Adrenal gland (tissue), 5 donors: Measurements from ENCODE around the gene FGF14.

Experiments
- POLR2A ChIP-seq, 2 donors: fragments of 450-650 bp; IDR thresholded peaks; one replicate each; pipeline ENCODE4 v1.6.1; 2017; ENCODE audit warnings: antibody characterized with exemption in 2 of 2, mild to moderate bottlenecking in 2 of 2, moderate library complexity in 1 of 2
- TF ChIP-seq, protein P1 (sequence below), 6 experiments: fragments of 450-650 bp in 4 of 6; fragments of 200-600 bp in 2 of 6; sonication (generic) in 1 of 6; IDR thresholded peaks; 1 replicate in 5 of 6; 2 replicates in 1 of 6; pipeline versions ENCODE4 v1.5.1 to v1.8.0; 2016 to 2021; ENCODE audit warnings: antibody characterized with exemption in 6 of 6, mild to moderate bottlenecking in 2 of 6, moderate library complexity in 1 of 6
- donor health status: DM: no; HTN: no; CAD: no.

DNA sequence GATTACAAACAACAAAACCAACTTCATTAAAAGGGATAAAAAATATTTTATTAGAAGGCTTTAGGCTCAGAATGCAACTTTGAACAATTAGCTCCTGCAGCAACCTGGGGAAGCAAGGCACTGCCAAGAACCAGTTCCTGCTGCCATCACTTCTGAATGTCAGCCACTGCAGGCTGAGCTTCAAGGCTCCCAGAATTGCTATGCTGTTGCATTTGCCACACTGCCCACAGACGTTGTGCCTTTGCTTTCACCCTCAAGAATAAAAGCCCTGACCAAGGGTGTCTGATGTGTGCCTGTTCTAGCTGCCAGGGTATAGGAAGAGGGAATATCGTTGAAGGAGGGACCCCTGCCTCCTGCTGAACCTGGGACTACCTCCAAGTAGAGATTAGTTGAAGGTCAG is 711.0 kb downstream of the FGF14 start:
- TF ChIP-seq, protein P1, sequence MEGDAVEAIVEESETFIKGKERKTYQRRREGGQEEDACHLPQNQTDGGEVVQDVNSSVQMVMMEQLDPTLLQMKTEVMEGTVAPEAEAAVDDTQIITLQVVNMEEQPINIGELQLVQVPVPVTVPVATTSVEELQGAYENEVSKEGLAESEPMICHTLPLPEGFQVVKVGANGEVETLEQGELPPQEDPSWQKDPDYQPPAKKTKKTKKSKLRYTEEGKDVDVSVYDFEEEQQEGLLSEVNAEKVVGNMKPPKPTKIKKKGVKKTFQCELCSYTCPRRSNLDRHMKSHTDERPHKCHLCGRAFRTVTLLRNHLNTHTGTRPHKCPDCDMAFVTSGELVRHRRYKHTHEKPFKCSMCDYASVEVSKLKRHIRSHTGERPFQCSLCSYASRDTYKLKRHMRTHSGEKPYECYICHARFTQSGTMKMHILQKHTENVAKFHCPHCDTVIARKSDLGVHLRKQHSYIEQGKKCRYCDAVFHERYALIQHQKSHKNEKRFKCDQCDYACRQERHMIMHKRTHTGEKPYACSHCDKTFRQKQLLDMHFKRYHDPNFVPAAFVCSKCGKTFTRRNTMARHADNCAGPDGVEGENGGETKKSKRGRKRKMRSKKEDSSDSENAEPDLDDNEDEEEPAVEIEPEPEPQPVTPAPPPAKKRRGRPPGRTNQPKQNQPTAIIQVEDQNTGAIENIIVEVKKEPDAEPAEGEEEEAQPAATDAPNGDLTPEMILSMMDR (IDR thresholded peaks at IDR 0.05), result no peak
- no peak for TF ChIP-seq POLR2A (IDR thresholded peaks at IDR 0.05)
